Astrocyte of the spinal cord (primary cell): ENCODE measurements around the gene TNIK.
A peak's percentile ranks its signal among the peaks of the same experiment; 100 is the strongest.

ENCODE experiments used
- DNase-seq: peaks from one replicate; pipeline ENCODE4 v3.0.0; 2011; ENCODE audit warnings: low read depth, low spot score
- H3K4me3 ChIP-seq: 2 replicates; pipeline ENCODE4 v1.5.1; 2011; ENCODE audit warnings: low read depth, mild to moderate bottlenecking, low read length, moderate library complexity
- in situ Hi-C: cut with HindIII; loops from 2 replicates; pipeline ENCODE4 v1.10.0; 2017; ENCODE audit warnings: low sequenced_read_pairs
- TF ChIP-seq, protein P1 (sequence below): IDR thresholded peaks from 2 replicates; pipeline ENCODE4 v1.5.1; 2012; ENCODE audit warnings: low read depth, mild to moderate bottlenecking, low read length, inconsistent platforms

Gene TNIK

GRCh38 chr3:171168551-171168950 lies 291.7 kb downstream of the TNIK start:
- DNase-seq, result no peak
- in situ Hi-C loops, result no loop called here
- H3K4me3 ChIP-seq, result no peak overlapping the region
- TF ChIP-seq, protein P1, sequence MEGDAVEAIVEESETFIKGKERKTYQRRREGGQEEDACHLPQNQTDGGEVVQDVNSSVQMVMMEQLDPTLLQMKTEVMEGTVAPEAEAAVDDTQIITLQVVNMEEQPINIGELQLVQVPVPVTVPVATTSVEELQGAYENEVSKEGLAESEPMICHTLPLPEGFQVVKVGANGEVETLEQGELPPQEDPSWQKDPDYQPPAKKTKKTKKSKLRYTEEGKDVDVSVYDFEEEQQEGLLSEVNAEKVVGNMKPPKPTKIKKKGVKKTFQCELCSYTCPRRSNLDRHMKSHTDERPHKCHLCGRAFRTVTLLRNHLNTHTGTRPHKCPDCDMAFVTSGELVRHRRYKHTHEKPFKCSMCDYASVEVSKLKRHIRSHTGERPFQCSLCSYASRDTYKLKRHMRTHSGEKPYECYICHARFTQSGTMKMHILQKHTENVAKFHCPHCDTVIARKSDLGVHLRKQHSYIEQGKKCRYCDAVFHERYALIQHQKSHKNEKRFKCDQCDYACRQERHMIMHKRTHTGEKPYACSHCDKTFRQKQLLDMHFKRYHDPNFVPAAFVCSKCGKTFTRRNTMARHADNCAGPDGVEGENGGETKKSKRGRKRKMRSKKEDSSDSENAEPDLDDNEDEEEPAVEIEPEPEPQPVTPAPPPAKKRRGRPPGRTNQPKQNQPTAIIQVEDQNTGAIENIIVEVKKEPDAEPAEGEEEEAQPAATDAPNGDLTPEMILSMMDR, result no peak

DNA sequence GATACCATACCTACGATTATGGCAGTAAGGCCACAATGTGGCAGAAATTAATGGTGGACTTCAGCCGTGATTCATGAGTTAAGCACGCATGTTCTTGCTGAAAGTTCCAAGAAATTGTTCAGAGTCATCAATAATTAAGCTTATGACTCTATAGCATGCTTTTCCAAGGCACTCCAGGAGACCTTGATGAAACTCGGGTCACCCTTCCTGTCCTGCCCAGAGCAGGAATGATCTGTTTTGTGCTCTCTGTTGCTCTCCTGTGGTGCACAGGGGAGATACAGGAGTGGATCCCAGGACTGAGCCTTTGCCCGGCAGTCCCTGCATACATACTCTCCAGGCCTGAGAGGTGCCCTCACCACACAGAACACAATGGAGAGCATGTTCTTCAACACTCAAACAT lies 292.1 kb downstream of the TNIK start:
- peak; percentile 50 for DNase-seq
- H3K4me3 ChIP-seq, result no peak overlapping the region
- TF ChIP-seq, protein P1, result peak; percentile 55
- in situ Hi-C loops, result no loop called here

- TF ChIP-seq, protein P1, result no peak
- DNase-seq, result no peak
- no peak overlapping the region for H3K4me3 ChIP-seq
- in situ Hi-C loops, result no loop called here
Observed at GRCh38 chr3:171165983-171166382, 294.2 kb downstream of the TNIK start.

DNA sequence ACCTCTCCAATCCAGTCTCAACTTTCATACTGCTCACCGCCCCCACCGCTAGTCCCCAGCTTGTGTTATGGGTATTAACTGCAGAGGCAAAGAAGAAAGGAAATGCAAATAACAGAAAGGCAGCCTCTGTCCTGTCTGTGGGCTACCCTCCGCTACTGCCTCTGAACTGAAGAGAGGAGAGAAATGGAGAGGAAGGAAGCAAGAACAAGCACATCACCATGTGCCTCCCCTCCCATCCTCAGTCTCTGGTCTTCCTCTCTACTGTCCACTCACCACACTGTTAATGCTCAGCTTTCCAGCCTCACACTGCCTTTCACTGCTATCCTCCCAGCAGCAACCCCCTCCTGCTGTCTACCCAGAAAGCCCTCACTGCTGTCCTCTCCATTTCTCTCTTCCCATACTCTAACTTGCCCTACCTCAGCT lies 294.7 kb downstream of the TNIK start:
- DNase-seq, result no peak
- no peak overlapping the region for H3K4me3 ChIP-seq
- in situ Hi-C loops, result no loop called here
- TF ChIP-seq, protein P1, result no peak

DNA sequence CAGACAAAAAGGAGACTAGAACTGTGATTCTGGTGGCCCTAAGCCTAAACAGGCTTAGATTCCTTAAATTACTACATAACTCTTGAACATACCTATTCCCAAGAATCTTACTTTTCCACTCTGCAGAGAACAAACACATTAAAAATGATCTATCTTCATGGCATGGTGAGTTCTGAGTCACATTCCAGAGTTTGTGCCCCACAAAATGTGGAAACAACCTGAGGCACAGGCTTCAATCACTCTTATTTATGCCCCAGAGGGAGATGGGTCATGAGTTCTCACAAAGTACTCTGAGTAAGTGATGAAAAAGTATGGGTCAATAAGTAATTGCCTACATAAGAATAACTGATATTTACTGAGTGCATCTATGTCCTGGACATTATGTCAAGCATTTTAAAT lies 296.1 kb downstream of the TNIK start:
- DNase-seq, result no peak
- TF ChIP-seq, protein P1, result no peak
- in situ Hi-C loops, result no loop called here

DNA sequence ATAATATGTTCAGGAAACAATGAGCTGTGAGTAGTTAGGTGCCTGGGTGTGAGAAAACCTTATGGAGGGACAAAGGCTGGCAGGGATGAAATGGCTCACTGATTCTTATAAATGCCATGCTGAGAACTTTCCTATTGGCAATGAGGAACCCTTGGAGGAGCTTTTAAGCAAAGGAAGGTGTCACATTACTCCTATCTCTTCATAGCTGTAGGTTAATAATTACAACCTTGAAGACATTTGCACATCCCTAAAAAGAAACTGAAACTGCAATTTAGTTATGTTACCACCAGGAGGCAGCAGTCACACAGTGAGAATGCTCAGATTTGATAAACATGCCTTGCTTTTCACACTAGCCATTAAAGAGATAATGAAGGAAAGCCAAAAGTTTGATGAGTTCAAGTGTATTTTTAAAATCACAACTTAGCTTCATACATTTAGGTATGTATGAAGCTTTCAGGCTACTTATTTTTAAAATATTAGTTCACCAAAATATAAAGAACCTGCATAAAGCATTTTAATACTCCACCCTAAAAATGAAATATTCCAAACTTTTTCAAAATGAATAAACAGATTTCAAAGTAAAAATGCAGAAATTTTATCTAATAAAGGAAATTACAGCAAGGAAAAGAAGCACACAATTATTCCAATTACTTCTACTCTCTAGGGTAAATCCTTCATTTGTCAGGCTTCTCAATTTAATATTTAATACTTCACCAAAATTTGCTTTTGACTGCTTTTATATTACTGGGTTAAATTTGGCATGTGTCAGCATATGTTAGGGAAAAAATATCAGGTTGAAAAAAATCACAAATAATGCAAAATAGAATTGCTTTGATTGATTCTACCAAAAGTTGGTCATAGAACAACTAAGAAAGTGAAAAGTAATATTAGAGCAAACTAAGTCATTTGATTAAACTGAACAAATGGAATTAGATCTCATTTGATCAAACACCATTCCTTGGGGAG lies 296.8 kb downstream of the TNIK start:
- H3K4me3 ChIP-seq, result no peak overlapping the region
- TF ChIP-seq, protein P1, result peak; percentile 53
- DNase-seq, result no peak
- in situ Hi-C loops, result no loop called here

More for the DNA sequence above, 296.1 kb downstream of the TNIK start:
- no peak overlapping the region for H3K4me3 ChIP-seq
